Measurements from ENCODE around the gene STK32C. TPM values are rescaled to one million over a fixed set of nuclear protein-coding genes. Genes with fewer than 3 reads are reported as not detected.

The STK32C gene
- total RNA-seq, 4 donors from 2014 or later = 5.0 to 8.9 (median 8.1) TPM

DNA sequence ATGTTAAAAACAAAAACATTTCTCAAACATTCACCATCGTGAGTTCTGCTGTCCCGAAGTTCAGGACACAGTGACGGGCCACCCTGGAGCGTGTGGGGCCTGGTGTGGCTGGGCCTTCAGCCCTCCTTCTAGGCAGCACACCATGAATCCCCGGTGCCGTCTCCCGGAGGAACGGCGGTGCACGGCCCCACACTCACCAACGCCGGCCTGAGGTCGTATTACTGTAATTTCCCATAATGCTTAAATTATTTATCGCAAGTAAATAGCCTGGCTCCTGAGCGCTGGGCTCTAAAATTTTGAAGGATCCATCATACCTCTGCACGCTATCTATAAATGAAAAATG lies 1.4 kb downstream of the STK32C start:
- TF ChIP-seq, protein P1, sequence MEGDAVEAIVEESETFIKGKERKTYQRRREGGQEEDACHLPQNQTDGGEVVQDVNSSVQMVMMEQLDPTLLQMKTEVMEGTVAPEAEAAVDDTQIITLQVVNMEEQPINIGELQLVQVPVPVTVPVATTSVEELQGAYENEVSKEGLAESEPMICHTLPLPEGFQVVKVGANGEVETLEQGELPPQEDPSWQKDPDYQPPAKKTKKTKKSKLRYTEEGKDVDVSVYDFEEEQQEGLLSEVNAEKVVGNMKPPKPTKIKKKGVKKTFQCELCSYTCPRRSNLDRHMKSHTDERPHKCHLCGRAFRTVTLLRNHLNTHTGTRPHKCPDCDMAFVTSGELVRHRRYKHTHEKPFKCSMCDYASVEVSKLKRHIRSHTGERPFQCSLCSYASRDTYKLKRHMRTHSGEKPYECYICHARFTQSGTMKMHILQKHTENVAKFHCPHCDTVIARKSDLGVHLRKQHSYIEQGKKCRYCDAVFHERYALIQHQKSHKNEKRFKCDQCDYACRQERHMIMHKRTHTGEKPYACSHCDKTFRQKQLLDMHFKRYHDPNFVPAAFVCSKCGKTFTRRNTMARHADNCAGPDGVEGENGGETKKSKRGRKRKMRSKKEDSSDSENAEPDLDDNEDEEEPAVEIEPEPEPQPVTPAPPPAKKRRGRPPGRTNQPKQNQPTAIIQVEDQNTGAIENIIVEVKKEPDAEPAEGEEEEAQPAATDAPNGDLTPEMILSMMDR (IDR thresholded peaks at IDR 0.05) = no peak
- ATAC-seq (ENCODE audit: low FRiP score) = no peak
- DNase-seq (ENCODE audit: low spot score) = no peak

DNA sequence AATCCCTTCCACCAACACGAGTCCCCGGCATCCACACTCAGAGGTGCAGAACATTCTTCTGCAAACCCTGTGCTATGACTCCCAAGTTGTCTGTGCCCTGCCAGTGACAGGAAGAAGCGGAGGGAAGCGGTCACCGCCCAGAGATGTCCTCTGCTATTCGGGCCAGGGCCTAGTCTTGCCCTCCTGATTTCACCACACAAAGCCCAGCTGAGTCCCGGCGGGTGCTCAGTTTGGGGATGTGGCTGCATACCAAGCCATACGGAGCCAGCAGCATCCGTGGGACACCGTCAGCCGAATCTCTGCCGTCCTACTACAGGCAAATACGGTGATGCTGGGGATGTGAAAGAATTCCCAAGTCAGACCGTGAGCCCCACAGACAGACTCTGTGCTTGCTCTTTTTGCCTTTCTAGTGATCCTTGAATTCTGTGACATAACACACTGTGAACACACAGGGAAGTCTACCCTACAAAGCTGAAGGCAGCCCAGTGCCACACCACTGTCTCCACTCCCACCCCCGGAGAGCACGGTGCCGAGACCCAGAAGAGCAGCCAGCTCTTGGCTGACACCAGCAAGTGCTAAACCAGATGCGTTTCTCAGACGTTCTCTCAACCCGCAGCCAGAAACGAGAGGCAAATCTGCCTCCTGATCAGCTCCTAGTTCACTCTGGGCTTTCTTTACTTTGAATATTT lies 2.0 kb downstream of the STK32C start:
- ATAC-seq (ENCODE audit: low FRiP score) = no peak
- no peak for DNase-seq (ENCODE audit: low spot score)
- TF ChIP-seq, protein P1 (IDR thresholded peaks at IDR 0.05) = no peak

DNA sequence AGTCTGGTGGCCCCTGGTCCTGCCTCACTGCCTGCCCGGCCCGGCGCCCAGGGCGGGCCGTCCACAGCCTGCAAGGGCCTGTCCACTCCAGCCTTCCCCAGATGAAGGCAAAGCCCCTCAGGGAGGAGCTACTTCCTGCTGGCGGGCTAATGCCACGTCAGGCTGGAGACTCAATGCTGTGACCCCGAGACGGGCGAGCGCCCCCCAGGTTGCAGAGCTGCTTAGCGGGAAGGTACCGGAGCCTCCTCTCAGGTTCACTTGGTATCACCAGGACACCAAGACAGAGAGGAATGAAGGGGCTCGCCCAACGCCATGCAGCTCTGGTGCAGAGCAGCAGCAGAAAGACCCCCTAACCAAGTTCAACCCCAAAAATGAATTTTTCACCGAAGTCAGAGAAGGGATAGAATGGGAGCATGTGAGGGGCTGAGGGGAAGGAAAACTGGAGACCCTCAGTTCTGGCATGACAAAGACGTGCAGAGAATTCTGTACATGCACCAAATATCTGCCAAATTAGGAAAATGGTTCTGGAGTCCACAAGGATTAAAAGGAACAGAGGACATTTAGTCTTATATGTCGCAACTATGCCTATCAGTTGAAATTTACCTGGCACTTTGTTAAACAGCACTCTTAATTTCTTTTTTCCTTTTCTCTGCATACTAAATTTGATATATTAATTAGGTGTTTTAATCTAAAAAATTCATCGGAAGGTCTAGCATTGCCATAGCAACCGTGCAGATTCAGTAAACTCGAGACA lies 2.8 kb downstream of the STK32C start:
- ATAC-seq (ENCODE audit: low FRiP score) (no peak), DNase-seq (ENCODE audit: low spot score) (no peak)
- TF ChIP-seq, protein P1 (IDR thresholded peaks at IDR 0.05) = no peak

DNA sequence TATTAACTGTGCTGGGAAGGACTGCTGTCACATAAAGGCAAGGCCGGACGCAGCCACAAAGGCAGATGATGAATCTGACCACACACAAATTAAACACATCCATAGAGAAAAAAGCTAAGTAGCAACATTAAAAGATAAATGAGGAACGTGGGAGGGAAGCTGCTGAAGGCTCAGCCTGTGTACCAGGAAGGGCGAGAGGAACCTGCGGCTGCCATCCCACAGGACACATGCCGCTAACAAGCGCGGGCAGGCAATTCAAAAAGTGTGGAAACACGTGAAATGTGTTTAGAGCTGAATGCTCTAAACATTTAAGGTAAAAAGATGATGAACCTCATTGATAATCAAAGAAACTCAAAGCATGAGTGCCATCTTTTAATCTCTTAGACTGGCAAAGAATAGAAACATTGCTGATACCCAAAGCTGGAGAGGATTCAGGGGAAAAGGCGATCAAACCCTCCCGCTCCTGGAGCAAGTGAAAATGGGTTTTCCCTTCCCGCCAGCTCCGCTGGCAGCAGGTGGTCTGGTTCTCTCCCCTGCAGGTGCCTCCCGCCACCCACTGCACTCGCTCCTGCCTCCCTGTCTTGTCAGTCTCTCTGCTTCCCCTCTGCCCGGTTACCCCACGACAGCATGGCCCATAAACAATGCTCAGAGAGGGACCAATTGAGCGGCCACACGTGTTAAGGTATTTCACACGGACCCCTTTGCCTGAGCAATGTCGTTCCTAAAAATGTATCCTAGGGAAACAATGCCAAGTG lies 4.2 kb downstream of the STK32C start:
- no peak for ATAC-seq (ENCODE audit: low FRiP score)
- TF ChIP-seq, protein P1 (IDR thresholded peaks at IDR 0.05) = no peak
- no peak for DNase-seq (ENCODE audit: low spot score)

DNA sequence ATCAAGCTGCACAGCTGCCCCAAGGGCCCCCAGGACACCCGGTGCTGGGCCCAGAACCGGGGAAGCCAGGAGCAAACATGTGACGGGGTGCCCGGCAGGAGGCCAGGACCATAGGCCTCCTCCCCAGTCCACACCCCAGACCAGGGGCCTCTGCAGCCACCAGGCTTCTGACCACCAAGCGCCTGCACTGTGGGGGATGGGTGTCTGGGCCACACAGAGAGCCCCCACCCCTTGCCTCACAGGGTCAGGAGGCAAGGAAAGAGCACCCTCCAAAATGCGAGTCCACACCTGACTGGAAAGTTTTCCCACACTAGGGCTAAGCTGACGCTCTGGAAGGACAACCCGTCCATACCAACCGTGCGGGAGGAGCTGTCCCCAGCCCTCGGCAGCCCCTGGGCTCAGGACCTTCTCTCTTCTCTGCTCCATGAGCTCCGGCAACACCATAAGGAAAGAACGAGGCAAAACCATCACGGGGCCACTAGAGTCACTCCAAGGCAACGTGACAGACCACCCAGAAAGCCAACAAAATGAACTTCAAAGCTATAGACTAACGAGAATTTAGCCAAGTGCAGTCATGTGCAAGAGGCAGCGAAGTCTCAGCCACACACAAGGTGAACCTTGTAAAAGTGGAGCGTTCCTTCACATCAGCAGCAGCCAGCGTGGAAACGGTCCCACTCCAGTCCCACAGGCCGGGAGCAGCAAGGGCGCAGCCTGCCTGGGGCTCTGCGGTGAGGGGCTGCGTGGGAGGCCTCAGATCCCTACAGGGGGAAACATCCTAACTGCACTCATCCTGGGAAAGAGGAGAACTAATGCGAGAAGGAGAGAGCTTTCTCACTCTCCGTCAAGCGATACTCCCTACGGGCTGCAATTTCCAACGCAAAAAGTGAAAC lies 5.1 kb downstream of the STK32C start:
- no peak for ATAC-seq (ENCODE audit: low FRiP score)
- TF ChIP-seq, protein P1 (IDR thresholded peaks at IDR 0.05) = no peak
- DNase-seq (ENCODE audit: low spot score) = no peak

Measured in omental fat pad (tissue), 4 donors.